Cardiac muscle cell (in vitro differentiated cells and primary cell): Measurements from ENCODE around the gene CREB5. TPM values are rescaled to one million over a fixed set of nuclear protein-coding genes. Genes with fewer than 3 reads are reported as not detected.

Source experiments
- DNase-seq, 2 donors: peaks; one replicate each; pipeline versions ENCODE4 v3.0.0 to v3.0.0-alpha.2; 2010 to 2017; ENCODE audit warnings: low read depth in 1 of 2, low spot score in 1 of 2
- H3K27ac ChIP-seq: fragments of 200-600 bp; sonication (generic); 2 replicates; pipeline ENCODE4 v1.5.1; 2016
- H3K27me3 ChIP-seq: fragments of 200-600 bp; sonication (generic); 2 replicates; pipeline ENCODE4 v1.6.0; 2016; ENCODE audit warnings: control low read depth
- H3K36me3 ChIP-seq: fragments of 200-600 bp; sonication (generic); 2 replicates; pipeline ENCODE4 v1.5.1; 2016; ENCODE audit warnings: control low read depth
- H3K4me1 ChIP-seq: fragments of 200-600 bp; sonication (generic); 2 replicates; pipeline ENCODE4 v1.8.1; 2017; ENCODE audit warnings: low read depth, mild to moderate bottlenecking, mixed run types
- H3K4me3 ChIP-seq: fragments of 200-600 bp; sonication (generic); 2 replicates; pipeline ENCODE4 v1.5.1; 2016; ENCODE audit warnings: mild to moderate bottlenecking
- H3K9me3 ChIP-seq: fragments of 200-600 bp; sonication (generic); 2 replicates; pipeline ENCODE4 v1.5.1; 2017; ENCODE audit warnings: low read depth, mild to moderate bottlenecking, control low read depth
- polyA plus RNA-seq: library from polyadenylated mRNA; unstranded; fragments of >200 nt; fragmentation: Nextera tagmentation; extraction: Ambion mirVana; gene quantifications from 2 replicates; pipeline ENCODE4 v1.2.1, GENCODE V29; 2016
- total RNA-seq: library from RNA; depleted of rRNA; stranded (reverse); fragments of >200 nt; gene quantifications from 2 replicates; pipeline ENCODE4 v1.2.3, GENCODE V29; 2016
- TF ChIP-seq, protein P1 (sequence below): IDR thresholded peaks from 2 replicates; pipeline ENCODE4 v1.5.1; 2012; ENCODE audit warnings: low read depth, mild to moderate bottlenecking, low read length

CREB5 gene
- total and polyA plus RNA-seq, 2 experiments from 2014 or later = 4.6 TPM

GRCh38 chr7:28564755-28565374 is 152.5 kb downstream of the CREB5 start:
- no peak for DNase-seq
- Histone ChIP-seq H3K27ac (no peak overlapping the region), H3K36me3 (no peaks in the 10 kb centered on the region), H3K4me3 (no peak overlapping the region), H3K9me3 (no peaks in the 10 kb centered on the region), H3K4me1 (no peaks in the 10 kb centered on the region), H3K27me3 (no peaks in the 10 kb centered on the region)
- TF ChIP-seq, protein P1, sequence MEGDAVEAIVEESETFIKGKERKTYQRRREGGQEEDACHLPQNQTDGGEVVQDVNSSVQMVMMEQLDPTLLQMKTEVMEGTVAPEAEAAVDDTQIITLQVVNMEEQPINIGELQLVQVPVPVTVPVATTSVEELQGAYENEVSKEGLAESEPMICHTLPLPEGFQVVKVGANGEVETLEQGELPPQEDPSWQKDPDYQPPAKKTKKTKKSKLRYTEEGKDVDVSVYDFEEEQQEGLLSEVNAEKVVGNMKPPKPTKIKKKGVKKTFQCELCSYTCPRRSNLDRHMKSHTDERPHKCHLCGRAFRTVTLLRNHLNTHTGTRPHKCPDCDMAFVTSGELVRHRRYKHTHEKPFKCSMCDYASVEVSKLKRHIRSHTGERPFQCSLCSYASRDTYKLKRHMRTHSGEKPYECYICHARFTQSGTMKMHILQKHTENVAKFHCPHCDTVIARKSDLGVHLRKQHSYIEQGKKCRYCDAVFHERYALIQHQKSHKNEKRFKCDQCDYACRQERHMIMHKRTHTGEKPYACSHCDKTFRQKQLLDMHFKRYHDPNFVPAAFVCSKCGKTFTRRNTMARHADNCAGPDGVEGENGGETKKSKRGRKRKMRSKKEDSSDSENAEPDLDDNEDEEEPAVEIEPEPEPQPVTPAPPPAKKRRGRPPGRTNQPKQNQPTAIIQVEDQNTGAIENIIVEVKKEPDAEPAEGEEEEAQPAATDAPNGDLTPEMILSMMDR = no peak

- DNase-seq = no peak
- Histone ChIP-seq H3K27me3 (no peaks in the 10 kb centered on the region), H3K36me3 (no peaks in the 10 kb centered on the region), H3K4me1 (no peaks in the 10 kb centered on the region), H3K4me3 (no peak overlapping the region), H3K27ac (no peak overlapping the region), H3K9me3 (no peaks in the 10 kb centered on the region)
- TF ChIP-seq, protein P1 = no peak
Observed at GRCh38 chr7:28565980-28566379, 153.7 kb downstream of the CREB5 start.

- H3K9me3 ChIP-seq = no peaks in the 10 kb centered on the region
- DNase-seq = no peak
- H3K36me3 ChIP-seq = no peaks in the 10 kb centered on the region
- TF ChIP-seq, protein P1 = no peak
- H3K27me3 ChIP-seq = no peaks in the 10 kb centered on the region
- H3K4me3 ChIP-seq = no peak overlapping the region
- H3K27ac ChIP-seq = no peak overlapping the region
- no peaks in the 10 kb centered on the region for H3K4me1 ChIP-seq
Observed at GRCh38 chr7:28570113-28570969, 158.0 kb downstream of the CREB5 start.

- Histone ChIP-seq H3K27ac (no peak overlapping the region), H3K36me3 (no peaks in the 10 kb centered on the region), H3K4me1 (no peaks in the 10 kb centered on the region), H3K9me3 (no peaks in the 10 kb centered on the region), H3K4me3 (no peak overlapping the region), H3K27me3 (no peaks in the 10 kb centered on the region)
- peak in 1 of 2 donors; percentile 3 for DNase-seq
- TF ChIP-seq, protein P1 = no peak
Observed at GRCh38 chr7:28570970-28571288, 158.6 kb downstream of the CREB5 start.

DNA sequence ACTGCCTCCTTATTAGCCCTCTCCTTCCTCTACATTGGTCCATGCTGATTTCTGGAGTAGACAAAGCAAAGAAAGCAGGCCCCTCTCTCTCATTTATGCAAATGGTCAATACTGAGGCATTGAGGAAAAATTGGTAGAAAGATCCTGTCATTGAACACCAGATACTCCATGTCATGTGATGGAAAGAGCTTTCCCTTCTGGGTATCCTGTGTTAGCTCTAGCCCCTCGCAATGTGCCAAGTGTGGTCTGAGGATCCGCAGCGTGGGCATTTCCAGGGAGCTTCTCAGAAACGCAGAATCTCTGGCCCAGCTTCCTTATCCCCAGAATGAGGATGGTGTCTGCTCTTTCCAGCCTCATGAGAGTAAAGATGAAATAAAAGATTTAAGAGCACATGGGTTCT is 159.1 kb downstream of the CREB5 start:
- Histone ChIP-seq H3K36me3 (no peaks in the 10 kb centered on the region), H3K9me3 (no peaks in the 10 kb centered on the region), H3K4me3 (no peak overlapping the region), H3K27me3 (no peaks in the 10 kb centered on the region), H3K27ac (no peak overlapping the region), H3K4me1 (no peaks in the 10 kb centered on the region)
- TF ChIP-seq, protein P1 = no peak
- DNase-seq = no peak
